Left hindlimb (tissue), 1 donor: ENCODE measurements around the gene CHMP6.

Experiments
- DNase-seq: peaks from one replicate; pipeline ENCODE4 v3.0.0-alpha.2; 2018

Gene CHMP6

DNA sequence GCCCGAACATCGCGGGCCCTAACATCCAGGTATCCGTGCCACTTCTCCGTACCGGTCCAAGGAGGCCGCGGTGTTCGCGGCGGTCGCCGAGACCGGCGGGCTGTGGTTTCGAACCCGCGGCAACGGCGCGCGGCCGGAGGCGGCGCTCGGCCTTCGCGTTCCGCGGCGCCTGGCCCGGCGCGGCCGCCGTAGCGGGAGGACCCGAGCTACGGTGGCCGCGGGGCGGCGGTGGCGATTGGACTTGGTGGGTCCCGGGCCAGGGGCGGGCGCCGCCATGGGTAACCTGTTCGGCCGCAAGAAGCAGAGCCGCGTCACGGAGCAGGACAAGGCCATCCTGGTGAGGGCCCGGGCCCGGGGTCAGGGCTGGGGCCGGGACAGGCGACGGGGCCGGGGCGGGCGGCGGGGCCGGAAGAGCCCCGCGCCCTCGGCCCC is at the start of gene CHMP6:
CHMP6 (plus strand) TSS at position 197 of the 432 bp plus-strand sequence; CDS start at position 275, 78 bp downstream.
- DNase-seq: peak; percentile 77

DNA sequence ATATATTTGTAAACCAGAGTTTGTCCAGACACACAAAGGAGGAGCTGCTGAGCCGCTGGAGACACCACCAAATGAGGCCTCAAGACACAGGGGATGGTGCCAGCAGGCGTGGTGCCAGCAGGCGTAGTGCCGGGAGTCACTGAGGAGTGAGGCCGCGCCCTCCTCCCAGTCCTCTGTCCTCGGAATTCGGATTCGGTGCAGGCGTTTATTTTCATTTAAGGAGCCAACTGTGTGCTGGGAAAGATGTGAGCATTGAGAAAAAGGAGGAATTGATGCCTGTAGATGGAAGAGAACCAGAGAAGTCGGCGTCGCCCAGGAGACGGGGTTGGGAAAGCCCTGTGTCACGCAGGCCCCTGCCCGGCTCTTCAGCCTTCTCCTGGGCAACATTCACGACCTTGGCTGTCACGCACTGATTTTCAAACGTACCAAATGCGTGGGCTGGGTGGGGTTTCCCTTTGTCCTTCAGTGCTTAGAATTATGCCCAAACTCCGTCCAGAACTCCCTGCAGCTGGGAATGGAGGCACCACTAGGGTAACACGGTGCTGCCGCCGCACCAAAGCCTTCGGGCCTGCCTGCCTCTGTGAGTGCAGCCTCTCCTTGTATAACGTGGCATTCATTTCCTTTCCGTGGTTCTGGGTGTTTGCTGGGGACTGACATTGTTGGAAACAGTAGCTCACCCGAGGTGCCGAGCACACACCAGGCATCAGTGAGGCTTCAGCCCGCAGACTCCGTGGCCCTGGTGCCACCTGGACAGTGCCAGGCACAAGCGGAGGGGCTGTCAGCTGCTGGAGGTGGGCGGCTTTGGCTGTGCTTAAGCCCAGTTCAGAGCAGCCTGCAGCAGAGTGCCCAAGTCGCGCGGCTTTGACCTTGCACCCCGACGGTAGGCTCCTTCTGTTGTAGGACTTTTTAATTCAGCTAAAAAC is 49.0 kb upstream of the CHMP6 start:
- peak; percentile 94 for DNase-seq

DNA sequence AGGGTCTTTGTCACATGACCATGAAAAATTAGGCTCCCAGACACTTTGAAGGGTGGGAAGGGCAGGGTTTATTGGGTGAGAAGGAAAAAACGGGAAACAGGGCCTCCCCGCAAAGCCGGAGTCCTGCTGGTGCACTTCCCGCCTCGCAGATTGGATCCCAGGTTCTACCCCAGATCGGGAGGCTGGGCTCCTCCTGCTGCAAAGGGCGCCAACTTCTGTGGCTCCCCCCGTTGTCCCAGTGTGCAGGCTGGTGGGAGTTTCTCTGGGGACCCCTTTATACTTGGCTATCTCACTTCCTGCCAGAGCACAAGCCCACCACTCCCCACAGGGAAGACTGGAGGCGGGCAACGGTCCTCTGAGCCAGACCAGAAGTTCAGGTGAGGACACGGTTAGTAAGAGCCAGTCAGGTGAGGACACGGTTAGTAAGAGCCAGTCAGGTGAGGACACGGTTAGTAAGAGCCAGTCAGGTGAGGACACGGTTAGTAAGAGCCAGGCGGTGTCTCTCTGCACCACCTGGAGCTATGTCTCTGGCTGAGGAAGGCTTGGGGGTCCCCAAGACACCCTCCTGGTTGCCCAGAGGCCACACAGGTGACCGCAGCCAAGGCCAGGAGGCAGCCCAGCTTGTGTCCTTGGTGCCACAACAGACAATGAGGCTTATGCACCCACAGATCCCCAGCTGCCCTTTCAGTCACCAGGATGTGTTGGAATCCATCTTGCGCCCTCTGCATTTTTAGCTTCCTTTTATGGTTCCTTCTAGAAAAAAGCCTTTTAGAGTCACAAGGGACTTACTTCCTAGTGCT is 48.1 kb upstream of the CHMP6 start:
- no peak for DNase-seq

DNA sequence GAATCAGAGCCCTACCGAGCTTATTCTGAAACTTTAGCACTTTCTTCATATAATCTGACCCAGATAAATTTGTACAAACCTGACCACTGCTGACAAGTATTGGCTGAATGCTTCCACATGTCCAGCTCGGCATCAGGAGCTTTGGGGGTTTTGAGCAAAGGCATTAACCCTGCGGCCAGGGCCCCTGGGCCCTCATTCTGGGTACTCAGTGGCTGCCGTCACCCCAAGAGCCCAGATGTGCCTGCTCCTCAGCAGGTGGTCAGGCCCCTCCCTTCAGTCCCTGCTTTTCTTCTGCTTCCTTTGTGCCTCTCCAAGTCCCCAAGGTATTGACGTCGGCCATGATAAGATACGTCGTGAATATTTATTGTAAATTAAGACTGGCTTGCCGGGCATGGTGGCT is 47.3 kb upstream of the CHMP6 start:
- DNase-seq: no peak

DNA sequence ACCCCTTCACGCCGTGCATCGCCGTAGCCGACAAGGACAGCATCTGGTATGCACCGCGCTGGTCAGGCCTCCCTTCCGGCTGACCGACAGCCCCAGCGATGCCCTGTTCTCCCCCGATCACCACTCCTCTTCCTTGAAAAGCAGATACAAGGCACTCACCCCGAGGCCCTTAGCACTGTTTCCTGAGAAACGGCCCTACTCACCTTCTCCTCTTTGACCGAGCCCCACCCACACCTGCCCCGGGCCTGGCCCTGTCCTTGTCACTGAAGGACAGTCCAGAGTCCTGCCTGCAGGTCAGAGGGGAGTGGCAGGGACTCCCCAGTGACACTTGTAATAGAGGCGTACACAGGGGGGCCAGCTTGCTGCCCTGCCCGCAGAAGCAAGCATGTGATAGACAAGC is 45.9 kb upstream of the CHMP6 start:
- DNase-seq: no peak

DNA sequence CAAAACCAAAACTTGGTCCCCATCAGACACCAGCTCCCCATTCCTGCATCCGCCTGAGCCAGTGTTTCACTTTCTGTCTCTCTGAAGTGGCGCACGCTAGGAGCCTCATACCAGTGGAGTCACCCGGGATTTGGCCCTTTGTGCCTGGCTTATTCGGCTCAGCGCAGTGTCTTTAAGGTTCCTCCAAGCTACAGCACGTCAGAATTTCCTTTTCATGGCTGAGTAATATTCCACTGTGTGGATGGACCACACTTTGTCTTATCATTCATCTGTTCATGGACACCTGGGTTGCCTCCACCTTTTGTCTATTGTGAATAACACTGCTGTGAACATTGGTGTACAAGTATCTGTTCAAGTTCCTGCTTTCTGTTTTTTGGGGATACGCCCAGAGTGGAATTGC is 45.2 kb upstream of the CHMP6 start:
- no peak for DNase-seq

DNA sequence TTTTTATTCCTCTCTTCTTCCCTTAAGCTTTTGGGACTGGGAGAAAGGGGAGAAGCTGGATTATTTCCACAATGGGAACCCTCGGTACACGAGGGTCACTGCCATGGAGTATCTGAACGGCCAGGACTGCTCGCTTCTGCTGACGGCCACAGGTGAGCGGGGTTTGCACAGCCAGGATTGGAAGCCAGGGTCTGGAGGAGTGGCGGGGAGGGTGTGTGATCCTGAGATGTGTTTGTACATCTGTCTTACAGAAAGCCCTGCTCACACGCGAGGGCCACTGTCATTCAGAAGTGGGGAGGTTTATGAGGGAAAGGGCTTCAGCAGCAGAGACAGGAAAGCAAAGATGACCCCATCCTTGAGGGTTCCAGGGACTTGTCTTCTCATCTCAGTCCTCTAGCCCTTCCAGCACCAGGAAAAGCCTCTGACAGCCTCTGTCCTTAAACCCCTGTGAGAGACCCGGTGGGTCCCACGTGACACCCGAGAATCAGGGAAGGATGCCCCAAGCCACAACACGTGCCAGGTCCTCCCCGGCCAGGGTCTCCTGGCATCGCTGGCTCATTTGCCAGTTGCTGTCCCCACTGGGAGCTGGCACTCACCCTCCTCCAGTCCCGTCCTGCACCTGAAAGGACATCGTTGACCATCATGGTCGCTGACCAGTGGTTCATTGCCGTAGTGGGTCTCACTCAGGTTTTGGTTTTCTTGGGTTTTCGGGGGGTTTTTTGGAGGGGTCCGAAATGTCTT is 44.3 kb upstream of the CHMP6 start:
- DNase-seq: peak; percentile 16

DNA sequence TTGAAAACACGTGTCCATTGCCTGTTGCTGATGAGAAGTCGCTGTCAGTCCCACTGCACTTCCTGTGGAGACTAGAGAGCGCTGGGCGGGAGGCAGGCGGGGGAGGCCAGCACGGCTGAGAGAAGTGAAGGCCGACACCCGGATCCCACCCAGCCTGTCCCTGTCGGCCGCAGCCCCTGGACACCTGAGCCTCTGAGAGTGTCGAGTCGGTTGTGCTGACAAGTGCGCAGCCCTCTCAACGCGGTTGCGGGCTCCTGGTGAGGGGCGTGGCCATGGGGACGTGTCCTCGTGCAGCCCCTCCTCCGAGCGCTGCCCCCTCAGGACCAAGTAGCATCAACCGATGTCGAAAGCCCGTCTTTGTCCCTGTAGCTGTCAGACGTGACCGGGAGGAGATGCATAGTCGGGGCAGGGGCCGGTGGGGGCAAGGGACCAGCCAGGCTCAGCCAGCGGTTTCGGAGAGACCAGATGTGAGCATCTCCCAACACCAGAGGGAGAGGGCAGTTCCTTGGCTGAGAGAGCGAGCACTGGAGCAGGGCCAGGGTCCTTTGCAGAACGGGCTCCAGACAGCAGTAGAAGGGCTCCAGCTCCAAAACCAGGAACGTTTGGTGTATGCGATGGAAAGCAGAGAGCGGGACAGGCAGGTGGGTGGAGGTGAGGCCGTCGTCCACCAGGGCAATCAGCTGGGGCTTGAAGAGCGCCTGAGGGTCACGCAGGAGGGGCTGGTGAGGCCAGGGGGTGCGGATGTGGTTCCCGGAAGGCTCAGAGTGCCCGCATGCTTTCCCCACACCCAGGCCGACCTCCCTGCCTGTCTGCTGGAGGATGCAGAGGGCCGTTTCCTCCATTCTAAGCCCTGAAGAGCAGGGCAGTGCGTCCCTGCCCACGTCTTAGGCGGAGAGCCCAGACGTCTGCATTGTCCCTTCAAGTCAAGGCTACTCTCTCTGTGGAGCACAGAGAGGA is 43.3 kb upstream of the CHMP6 start:
- peak; percentile 30 for DNase-seq

DNA sequence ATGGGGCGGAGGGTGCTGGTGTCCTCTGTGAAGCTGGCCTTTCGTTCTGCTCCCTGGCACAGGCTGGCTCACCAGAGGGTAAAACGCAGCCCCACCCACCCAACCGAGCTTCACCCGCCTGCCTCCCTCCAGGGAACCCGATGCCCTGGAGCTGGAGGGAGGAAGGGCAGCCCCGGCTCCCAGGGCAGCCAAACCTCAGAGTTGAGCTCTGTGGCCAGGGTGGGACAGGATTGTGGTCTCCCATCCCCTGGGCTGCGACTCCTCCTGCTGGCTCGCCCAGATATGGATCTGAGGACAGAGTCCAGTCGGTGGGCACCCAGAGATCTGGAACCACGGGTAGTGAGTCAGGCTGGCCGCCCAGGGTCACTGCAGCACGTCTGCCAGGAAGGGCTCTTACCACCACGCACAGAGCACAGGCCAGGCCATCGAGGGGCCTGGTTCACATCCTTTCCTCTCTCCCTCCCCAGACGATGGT is 42.6 kb upstream of the CHMP6 start:
- peak; percentile 56 for DNase-seq

DNA sequence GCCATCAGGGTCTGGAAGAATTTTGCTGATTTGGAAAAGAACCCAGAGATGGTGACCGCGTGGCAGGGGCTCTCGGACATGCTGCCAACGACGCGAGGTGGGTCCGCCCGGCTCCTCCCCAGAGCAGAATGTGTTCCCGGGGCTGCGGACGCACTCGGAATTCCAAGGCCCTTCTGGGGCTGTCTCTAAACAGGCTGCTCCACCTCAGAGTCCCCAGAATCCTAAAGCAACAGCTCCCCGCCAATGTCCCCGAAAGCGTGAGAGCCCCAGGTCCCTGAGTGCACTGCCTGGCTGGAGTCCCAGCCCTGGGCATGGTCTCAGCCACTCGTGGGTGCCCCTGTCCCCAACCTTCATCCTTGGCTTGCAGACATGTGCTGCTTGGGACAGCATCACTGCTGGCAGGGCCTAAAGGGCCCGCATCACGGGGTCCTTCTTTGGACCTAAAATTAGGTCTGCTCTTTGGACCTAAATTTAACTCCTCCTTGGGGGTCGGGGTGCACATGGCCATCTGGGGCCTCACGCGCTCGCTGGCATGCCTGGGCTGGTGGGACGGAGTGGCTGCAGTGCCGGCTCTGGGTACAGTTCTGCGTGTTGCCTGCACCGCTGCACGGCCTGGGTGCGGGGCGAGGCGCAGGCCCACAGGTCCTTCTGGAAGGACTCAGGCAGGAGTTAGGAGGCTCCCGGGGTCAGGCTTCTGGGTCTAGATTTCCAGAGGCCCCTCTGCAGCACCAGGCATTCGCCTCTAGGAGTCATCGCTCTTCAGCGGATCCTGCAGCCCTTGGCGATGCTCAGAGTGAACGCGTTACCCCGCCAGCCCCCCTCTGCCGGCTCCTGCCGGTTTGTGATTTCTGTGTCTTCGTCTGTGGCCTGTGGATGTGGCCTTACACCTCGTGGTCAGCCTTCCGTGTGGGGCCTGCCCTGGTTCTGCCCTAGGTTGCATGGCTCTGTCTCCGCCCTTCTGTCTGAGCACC is 41.9 kb upstream of the CHMP6 start:
- peak; percentile 16 for DNase-seq

DNA sequence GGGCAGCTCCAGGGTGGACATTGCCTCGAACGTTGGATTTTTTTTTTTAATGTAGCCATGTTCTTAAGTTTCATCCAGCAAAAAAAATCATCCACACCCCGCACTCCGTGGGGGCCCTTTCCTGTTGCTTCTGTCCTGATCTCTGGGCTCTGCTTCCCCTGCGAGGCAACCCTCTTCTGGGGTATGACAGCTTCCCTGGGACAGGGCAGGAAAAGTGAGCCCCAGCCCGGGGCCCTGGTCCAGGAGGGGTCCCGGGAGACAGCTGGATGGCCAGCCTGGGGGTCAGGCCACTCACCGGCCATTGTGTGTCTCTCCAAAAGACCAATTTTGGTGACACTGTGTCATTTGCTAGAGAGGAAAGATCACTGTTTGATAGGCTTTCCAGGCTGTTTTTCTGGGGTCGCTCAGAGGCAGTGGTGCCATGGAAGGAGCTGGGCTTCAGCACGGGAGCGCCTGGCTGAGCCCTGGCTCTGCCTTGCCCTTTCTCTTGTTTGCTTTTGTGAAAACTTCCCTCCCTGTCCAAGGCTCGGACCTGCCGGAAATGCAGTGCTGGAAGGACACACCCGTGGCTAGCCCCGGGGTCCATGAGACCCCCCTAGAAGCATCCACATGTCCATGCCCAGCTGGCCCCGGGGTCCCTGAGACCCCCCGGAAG is 41.0 kb upstream of the CHMP6 start:
- DNase-seq: no peak

DNA sequence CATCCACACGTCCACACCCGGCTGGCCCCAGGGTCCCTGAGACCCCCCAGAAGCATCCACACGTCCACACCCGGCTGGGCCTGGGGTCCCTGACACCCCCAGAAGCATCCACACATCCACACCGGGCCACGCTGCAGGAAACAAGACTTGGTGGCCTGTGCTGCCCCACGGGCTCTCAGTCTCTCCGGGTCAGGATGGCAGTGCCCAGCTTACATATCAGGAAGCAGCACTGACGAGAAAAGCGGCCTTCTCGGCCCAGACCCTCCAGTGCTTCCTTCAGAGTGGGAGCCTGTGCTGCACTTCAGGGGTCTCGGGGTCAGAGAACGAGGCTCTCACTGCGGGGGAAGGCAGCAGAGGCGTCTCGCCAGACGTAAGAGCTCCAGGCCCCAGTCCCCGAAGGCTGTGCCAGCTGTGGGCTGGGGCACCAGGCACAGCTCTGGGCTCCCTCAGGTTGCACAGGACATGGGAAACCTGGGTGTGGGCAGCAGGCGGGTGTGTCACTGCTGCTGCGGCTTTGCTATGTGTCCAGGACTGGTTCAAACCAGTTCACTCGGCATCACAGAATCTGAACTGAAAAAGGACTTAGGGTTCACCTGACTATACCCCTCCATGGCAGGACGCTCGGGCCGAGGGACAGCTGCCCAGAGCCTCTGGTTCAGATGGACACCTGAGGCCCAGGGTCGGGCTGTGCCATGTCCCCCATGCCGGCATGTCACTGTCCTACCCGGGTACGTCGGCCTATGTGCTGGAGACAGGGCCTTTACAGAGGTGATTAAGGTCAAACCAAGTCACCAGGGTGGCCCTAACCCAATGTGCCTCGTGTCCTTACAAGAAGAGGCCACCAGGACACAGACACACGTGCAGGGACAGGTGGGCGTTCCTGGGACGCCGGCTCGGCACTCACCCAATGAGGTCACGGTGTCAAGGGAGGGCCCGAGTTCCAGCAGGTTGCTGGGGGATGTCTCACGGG is 40.2 kb upstream of the CHMP6 start:
- no peak for DNase-seq

DNA sequence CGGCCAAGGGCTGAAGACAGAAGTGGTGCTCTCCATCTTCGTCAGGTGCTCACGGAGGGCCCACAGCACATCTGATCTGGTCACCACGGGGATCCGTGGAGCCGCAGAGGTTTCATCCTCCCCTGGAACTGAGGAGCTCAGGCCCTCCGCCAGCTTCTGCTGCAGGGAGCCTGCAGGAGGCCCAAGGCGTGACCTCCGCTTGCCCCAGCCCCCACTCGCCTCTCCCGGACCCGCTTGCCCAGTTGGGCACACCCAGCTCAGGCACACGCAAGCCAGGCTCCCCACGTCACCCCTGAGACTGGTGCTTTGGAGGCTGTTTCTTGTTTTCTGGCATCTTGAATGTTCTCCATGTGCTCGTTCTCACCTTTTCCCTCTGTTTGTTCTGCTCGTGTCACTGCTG is 39.4 kb upstream of the CHMP6 start:
- no peak for DNase-seq

DNA sequence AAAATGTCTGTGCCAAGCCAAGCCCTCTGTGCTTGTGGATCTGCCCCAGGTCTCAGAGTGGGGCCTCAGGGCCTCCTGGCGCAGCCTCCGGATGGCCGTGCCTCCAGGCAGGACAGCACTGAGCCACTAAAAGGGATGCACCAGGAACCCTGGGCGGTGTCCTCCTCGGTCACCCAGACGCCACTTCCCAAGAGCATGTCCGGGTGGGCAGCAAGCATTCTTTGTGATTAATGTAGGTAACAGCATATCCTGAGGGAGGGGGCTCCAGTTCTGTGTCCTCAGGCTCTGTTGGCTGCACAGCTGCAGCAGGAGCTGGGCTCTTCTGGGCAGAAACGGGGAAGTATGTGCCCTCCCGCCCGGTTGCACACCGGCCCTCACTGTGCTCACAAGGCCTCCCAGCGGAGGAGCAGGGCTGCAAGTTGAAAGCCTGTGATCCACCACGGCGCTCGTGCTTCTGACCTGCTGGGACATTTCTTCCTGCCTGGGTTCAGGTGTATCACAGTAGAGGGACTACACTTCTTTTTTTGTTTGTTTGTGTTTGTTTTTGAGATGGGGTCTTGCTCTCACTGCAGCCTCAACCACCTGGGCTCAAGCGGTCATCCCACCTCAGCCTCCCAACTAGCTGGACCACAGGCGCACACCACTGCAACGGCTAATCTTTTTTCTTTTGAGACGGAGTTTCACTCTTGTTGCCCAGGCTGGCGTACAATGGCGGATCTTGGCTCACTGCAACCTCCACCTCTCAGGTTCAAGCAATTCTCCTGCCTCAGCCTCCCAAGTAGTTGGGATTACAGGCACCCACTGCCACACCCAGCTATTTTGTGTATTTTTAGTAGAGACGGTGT is 37.9 kb upstream of the CHMP6 start:
- DNase-seq: no peak

DNA sequence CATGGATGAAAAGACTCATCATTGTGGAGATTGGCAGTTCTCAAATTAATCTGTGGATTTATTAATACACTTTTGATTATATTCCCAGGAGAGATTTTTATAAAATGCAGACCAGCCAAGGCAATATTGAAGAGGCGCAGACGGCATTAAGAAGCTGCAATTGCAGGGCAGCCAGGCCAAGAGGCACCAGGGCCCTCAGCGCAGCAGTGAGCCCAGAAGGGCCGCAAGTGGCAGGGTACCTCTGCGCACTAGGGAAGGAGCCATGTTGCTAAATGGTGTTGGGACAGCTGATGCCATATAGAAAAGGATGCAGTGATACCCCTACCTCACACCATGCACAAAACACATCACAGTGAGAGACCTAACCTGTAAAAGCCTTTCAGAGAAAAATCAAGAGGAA is 36.6 kb upstream of the CHMP6 start:
- DNase-seq: no peak

DNA sequence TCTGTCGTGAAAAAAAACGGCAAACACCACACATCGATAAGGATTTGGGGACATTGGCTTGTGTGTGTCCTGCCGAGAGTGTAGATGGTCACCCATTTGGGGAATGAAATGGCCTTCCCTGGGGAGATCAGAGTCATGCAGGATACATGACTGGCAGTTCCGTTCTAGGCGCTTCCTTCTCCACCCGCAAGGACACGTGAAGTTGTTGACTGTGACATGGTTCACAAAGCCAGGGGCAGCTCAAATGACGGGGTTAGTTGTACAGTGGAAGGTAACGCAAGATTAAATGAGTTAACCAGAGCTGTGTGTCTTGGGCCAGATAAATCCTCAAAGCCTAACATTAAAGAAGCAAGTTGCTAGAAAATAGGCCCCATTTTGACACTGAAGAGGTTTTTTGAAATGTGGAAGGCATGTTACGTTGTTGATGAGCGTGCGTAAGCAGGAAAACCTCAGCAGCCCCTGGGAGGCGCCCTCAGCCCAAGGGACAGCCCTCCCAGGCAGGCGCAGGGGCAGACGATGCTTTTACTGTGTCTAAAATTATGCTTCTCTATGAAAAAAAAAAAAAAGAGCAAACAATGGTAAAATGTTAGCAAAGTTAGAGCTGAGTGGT is 35.9 kb upstream of the CHMP6 start:
- no peak for DNase-seq
